HuH-7 (cell line): ENCODE data around the gene FAM117B.
"Not testable (repeated sequence)": the region's sequence is repeated elsewhere in the genome, so short reads cannot be mapped to it uniquely, and the experiment has no call there.

ENCODE experiments used
- DNase-seq: peaks from one replicate; pipeline ENCODE4 v3.0.0; 2011; ENCODE audit warnings: low spot score

FAM117B gene

DNA sequence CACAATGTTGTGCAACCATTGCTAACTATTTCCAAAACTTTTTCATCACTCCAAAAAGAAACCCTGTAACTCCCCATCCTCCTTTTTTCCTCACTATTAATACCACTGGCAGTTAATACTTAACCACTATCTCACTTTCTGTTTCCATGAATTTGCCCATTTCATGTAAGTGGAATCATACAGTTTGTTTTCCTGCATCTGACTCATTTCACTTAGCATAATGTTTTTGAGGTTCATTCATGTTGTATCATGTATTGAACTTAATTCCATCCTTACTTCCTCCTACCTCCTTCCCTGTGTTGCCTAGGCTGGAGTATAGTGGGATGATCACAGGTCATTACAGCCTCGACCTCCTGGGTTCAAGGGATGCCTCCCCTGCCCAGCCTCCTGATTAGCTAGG is 68.3 kb downstream of the FAM117B start:
- DNase-seq: no peak

DNA sequence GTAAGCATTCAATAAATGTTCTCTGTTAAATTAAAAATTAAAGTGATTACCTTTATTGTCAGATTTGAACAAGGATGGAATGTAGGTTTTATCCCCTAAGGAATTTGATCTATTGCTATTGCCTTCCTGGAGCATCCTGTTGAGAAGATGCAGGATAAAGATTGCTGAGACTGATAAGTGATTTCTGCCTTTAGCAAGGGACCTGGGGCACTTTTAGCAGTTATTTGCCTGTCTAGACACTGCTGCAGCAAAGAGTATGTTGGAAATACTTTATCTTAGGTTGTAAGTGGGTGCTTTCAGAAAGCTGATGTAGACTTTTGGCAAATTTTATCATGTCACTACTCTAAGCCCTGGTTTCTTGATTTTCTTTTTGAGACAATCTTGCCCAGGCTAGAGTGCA is 69.5 kb downstream of the FAM117B start:
- no peak for DNase-seq

DNA sequence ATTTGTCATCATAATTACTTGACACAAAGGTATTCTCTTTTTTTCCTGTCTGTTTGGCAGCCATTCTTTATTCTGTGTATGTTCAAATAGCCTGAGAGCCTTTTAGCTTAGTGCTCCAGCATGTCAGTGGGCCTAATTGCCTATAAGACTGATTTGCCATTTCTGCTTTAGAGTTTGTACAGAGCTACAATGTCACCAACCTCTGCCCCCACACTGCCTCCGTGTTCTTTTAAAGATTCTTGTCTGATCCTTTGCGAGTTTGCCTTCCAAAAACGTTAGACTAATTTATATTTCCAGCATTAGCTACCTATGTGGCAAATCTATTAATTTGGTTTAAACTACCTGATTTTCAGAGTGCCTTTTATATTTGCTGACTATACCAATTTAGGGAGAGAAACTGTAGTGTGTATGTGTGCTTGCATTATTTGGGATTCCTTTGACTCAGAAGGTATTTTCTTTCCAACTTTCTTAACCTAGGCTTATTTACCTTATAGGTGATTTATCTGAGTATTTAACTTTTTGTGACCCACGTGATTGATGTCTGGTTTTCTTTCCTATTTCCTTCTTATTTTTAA is 70.8 kb downstream of the FAM117B start:
- no peak for DNase-seq

DNA sequence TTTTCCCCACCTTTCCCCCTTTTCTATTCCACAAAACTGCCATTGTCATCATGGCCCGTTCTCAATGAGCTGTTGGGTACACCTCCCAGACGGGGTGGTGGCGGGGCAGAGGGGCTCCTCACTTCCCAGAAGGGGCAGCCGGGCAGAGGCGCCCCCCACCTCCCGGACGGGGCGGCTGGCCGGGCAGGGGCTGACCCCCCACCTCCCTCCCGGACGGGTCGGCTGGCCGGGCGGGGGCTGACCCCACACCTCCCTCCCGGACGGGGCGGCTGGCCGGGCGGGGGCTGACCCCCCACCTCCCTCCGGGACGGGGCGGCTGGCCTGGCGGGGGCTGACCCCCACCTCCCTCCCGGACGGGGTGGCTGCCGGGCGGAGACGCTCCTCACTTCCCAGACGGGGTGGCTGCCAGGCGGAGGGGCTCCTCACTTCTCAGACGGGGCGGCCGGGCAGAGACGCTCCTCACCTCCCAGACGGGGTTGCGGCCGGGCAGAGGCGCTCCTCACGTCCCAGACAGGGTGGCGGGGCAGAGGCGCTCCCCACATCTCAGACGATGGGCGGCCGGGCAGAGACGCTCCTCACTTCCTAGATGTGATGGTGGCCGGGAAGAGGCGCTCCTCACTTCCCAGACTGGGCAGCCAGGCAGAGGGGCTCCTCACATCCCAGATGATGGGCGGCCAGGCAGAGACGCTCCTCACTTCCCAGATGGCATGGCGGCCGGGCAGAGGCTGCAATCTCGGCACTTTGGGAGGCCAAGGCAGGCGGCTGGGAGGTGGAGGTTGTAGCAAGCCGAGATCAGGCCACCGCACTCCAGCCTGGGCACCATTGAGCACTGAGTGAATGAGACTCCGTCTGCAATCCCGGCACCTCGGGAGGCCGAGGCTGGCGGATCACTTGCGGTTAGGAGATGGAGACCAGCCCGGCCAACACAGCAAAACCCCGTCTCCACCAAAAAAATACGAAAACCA is 80.5 kb downstream of the FAM117B start:
- not testable (repeated sequence) for DNase-seq

DNA sequence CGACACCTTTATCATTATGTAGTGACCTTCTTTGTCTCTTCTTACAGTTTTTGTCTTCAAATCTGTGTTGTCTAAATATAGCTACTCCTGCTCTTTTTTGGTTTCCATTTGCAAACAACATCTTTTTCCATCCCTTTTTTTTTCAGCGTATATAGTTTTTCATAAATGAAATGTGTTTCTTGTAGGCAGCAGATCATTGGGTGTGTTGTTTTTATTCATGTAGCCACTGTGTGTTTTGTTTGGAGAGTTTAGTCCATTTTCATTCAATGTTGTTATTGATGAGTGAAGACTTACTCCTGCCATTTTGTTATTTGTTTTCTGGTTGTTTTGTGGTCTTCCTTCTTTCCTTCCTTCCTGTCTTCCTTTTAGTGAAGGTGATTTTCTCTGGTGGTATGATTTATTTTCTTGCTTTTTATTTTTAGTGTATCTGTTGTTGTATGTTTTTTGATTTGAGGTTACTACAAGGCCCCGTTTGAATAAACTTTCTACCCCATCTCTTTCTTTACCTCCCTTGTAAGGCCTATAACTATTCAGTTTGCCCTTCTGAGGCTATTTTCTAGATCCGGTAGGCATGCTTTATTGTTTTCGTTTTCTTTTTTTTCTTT is 81.4 kb downstream of the FAM117B start:
- DNase-seq: no peak

DNA sequence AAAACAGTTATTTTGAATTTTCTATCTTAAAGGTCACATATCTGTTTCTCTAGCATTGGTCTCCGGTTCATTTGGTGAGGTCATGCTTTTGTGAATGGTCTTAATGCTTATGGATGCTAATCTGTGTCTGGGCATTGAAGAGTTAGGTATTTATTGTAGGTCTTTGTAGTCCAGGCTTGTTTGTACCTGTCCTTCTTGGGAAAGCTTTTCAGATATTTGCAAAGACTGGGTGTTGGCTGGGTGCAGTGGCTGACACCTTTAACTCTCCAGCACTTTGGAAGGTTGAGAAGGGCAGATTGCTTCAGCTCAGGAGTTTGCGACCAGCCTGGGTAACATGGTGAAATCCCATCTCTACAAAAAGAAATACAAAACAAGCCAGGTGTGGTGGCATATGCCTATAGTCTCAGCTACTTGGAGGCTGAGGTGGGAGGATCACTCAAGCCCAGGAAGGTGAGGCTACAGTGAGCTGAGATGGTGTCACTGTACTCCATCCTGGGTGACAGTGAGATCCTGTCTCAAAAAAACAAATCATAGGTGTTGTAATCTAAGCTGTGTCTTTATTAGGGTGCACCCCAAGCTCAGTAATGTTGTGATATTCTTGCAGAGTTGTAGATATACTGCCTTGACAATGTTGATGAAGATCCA is 82.3 kb downstream of the FAM117B start:
- DNase-seq: no peak

DNA sequence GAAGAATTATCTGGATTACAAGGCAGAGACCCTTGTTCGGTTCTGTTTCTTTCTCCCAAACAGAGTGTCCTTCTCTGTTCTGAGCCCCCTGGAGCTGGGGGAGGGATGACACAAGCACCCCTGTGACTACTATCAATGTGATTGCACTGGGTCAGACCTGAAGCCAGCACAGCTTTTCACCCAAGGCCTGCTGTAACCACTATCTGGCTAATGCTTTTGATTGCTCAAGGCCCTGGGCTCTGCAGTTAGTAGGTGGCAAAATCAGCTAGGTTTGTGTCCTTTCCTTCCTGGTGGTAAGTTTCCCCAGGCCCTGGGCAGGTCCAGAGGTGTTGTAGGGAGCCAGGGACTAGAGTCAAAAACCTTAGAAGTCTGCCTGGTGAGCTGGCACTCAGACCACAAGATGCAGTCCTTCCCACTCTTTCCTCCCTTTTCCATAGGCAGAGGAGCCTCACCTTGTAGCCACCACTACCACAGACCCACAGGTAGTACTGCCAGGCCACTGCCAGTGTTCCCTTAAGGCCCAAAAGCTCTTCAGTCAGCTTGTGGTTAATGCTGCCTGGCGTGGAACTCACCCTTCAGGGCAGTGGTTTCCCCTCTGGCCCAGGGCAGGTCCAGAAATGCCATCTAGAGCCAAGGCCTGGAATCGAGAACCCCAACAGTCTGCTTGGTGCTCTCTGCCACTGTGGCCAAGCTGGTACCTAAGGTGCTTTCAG is 83.0 kb downstream of the FAM117B start:
- no peak for DNase-seq

DNA sequence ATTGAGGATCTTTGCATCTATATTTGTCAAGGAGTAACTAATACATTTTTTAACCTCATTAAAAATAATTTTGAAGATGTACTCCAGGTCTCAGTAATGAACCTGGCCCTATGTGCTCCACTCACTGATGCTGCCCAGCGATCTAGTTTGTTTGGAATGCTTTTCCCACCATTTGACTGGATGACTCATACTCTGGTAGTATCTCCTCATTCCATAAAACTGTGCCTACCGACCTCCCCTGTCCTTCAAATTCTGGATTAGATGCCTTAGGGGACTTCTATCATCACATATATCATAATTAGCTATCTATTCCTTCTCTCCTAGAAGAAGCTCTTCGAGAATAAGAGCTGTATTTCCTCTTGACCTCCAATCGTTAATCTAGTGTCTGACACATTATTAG is 83.8 kb downstream of the FAM117B start:
- peak; percentile 17 for DNase-seq

DNA sequence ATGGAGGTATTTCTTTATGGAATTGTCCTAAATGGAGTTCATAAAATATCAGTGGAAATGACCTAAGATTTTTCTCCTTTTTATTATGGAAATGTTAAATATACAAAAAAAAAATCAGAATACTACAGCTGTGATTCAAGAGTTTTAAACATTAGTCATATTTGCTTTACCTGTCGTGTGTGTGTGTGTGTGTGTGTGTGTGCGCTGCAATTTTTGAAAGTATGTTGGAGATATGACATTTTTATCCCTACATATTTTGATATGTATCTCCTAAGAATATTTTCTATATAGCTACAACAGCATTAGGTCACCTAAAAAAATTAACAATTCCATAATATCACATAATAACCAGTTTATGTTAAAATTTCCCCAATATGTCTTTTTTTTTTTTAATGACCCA is 85.5 kb downstream of the FAM117B start:
- DNase-seq: no peak

DNA sequence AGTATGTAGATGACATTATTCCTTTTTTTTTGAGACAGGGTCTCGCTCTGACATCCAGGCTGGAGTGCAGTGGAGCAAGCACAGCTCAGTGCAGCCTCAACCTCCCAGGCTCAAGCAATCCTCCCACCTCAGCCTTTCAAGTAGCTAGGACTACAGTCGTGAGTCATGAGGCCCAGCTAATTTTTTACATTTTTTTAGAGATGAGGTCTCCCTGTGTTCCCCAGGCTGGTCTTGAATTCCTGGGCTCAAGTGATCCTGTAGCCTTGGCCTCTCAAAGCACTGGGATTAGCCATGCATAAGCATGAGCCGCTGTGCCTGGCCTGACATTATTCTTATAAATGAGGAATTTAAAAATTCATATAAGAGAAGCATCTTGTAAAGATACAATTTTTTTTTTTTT is 86.9 kb downstream of the FAM117B start:
- no peak for DNase-seq

DNA sequence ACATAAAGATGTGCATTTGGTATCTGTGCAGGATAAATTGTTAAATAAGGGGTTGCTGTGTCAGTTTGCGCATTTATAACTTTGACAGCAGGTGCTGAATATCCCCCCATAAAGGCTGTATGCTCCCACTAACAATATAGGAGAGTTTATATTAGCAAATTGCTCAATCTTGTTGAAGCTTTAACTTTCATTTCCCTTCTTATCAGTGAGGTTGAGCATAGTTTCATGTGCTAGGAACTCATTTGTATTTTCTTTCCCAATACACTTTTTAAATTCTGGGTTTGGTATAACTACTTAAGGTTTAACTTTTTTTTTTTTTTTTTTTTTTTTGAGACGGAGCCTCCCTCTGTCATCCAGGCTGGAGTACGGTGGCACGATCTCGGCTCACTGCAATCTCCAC is 89.0 kb downstream of the FAM117B start:
- no peak for DNase-seq

DNA sequence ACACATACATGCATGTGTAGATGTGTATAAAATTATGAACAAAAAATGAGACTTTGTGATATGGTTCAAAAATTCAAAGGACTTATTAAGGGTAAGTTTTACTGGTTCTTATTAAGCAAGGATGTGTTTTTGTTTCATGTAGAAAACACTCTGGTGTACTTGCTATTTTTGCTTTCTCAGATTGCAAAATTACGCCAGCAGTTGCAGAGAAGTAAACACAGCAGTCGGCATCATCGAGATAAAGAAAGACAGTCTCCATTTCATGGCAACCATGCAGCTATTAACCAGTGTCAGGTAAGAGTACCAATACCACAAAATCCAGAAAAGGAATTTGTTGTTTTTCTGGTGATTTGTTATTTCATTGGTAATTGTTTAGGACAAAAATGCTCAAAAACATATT is 91.3 kb downstream of the FAM117B start:
- DNase-seq: peak; percentile 12

DNA sequence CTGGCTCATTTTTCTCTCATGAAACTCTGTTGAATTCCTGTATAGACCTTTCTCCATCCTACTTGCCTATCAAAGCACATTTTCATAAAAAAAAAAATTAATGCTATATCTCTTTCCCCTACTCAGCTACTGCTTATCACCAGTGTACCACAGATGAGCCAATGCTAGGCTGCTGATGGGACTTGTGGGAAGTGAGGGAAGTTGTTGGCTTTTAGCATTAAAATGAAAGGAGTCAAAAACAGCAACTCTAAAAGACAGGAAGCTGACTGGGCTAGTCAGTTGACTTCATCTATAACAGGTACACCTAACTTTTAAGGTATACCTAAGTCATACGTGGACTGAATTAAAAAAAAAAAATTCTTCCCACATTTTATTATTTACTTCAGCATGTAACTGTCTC is 102.1 kb downstream of the FAM117B start:
- DNase-seq: no peak

DNA sequence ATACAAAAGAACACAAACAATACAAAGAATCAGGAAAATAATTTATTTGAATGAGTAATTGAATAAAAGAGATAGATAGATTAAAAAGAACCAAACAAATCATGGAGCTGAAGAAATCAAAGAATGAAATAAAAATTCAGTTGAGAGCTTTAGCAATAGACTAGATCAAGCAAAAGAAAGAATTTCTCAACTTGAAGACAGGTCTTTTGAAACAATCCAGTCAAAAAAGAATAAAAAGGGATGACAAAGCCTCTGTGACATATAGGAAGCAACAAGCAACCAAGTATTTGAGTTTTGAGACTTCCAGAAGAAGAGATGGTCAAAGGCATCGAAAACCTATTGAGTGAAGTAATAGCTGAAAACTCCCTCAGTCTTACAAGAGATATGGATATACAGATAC is 108.8 kb downstream of the FAM117B start:
- no peak for DNase-seq

DNA sequence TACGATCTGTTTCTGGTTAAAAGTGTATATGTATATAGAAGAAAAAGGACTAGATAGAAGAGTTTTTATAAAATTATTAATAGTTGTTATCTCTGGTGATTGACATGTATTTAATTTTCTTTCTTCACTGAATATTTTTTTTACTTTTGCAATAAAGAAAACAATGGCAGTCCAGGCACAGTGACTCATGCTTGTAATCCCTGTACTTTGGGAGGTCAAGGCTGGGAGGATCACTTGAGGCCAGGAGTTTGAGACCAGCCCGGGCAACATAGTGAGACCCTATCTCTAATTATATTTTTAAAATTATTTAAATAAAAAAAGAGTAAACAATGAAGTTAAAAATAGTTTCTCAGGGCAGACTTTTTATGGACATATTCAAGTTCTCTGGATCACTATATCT is 114.7 kb downstream of the FAM117B start:
- no peak for DNase-seq

DNA sequence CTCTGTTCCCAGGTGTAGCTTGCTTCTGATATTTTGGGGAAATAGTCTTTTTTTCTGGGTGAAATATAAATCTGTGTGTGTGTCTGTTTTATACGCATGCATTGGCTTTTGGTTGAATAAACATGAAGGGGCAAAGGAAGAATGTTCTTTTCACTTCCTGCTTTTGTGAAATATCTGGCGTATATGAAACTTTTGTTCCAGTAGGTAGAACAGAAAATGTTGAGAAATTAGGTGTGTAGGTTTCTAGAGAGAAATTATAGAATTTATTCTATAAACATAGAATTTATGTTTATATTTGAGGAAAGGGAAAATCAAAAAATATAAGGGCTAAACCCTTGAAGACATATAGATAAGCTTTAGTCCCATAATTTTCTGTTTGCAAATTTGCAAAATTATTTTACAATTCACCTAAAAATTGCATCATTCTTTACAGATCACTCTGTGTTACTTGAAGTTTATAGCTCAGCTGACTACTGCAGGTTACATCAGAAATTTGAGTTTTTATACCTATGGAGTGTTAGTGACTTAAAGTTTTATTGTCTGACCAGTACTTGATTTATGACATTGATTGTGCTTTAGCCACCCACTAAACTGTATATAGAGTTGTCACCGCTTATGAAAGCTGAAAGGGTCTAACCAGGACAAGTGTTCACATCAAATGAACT is 116.1 kb downstream of the FAM117B start:
- no peak for DNase-seq

DNA sequence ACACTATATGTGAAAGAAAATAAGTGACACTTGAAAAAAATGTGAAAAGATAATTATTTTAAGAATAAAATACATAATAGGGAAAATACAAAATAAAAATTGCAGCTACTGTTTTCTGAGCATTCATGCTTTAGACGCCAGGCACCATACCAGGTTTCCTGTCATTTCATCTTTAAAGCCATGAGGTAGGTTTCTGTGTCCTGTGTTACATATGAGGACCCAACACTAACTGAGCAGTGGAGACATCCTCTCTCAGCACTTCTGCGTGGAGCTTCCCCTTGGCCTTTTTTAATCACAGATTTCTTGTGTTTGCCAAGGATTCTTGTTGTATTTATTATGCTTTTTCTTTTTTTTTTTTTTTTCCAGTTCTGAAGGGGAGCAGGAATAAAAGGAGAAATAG is 117.3 kb downstream of the FAM117B start:
- no peak for DNase-seq

DNA sequence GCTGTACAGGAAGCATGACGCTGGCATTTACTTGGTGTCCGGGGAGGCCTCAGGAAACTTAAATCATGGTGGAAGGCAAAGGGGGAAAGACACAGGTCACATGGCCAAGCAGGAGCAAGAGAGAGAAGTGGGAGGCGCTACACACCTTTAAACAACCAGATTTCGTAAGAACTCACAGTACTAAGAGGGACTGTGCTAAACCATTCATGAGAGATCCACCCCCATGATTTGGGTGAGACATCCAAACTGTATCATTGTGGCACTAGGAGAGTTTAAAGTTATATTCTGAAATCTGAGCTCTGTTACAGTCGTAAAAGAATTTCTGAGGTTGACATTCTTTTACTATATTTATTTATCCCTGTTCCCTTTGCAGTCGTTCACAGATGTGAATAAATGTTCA is 120.2 kb downstream of the FAM117B start:
- DNase-seq: no peak

DNA sequence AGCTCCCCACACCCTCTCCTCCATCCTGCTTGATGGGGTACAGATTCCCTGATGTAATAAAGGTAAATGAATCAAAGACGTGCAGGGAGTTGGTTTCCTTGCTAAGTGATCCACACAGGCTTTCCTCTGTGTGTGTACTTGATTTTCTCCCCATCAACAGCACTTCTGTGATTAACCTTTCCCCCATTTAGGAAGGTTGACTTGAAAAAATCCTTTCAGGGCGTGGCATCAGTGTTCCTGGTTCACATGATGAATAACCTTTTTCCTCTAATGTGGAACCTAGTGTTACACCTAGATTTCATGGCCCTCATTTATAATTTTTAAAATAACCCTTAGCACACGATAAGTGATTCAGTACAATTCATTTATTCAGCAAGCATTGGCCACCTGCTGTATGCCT is 121.8 kb downstream of the FAM117B start:
- no peak for DNase-seq

DNA sequence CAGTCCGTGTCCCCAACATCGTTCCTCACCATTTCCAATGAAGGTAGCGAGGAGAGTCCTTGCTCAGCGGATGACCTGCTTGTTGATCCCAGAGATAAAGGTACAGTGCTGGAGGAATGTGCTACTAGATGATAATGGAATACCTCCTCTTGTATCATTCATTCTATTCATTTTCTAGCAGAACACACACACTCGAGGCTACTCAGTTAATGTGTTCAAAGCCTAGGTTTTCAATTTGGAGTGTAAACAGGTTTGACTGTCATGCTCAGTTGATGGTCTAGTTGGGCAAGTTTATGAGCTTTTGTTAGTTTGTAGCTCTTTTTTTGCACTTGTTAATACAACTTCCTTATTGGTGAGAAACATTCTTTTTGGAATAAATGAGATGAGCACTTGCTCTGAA is 122.6 kb downstream of the FAM117B start:
- no peak for DNase-seq

DNA sequence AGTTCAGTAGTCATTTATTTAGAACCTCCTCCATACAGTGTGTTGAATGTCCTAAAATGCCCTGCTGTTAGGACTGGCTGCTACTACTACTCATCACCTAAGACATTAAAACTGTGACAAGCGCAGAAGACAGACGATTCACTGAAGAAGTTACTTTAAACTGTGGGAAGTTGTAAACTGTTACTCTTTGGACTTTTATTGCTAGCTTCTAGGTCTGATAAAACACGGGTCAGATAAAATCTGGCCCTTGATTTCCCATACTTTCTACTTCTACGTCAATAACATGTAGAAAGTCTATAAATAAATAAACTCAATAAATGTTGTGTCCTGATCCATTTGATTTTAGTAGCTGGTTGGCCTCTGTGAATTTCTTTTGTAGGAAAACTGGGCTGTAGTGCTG is 123.4 kb downstream of the FAM117B start:
- DNase-seq: no peak

DNA sequence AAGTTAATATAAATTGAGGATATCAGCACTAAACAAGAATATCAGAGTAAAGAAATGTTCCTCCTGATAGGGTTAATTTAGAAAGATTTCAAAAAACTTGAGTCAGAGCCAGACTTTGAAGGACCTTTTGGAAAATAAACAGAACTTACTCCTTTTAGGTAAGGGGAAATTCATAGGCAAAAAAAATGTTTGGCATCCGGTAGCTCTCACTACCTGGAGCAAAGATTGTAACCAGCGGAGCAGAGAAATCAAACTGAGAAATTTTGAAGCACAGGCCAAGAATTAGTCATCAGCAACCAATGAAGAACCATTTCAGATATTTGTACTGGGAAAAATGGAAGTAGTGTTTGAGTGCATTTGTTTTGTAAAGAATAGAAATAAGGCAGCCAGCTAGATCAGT is 123.8 kb downstream of the FAM117B start:
- no peak for DNase-seq
